GM21515 (cell line): ENCODE measurements around the gene STX19.
A peak's percentile ranks its signal among the peaks of the same experiment; 100 is the strongest.
"Not testable (repeated sequence)": the region's sequence is repeated elsewhere in the genome, so short reads cannot be mapped to it uniquely, and the experiment has no call there.

Source experiments
- ATAC-seq: cut with Tn5 transposase; IDR thresholded peaks from one replicate; pipeline ENCODE4 v1.9.1; 2021; ENCODE audit not compliant: unreplicated experiment

STX19 gene, protein sequence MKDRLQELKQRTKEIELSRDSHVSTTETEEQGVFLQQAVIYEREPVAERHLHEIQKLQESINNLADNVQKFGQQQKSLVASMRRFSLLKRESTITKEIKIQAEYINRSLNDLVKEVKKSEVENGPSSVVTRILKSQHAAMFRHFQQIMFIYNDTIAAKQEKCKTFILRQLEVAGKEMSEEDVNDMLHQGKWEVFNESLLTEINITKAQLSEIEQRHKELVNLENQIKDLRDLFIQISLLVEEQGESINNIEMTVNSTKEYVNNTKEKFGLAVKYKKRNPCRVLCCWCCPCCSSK

DNA sequence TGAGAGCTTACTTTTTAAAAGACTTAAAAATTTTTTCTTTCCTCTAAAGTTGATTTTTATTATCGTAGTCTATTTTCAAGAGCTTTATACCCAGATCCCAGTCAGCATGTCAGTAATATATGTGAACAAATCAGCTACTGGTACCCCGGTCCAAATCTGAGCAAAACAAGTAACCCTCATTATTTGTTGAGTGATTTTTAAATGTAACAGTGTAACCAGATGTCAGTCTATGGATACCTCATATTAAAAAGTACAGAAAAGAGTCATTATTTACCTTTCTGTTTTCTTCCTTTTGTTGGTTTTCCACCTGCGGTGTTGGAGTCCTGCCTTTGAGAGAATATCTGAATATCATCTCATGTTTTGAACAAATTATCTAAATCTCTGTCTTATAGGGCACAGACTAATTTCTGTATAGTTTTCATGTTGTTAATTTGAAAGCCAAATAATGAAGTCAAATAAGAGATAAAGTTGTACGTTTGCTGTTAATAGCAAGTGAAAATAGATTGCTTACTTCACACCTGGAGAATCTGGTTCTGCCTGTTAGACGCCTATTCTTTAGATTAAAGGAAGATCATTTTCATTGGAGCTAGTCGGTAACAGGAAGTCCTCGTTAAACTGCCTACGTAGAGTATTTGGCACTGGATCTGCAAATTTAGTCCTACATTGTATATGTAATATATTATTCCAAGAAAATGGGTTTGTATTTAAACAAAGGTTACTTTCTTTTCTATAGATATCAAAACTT is at the start of gene STX19:
Gene STX19, minus strand, starts transcription at position 505 of the 745 bp plus-strand sequence. CDS start 13,328 bp downstream, outside the sequence.
- ATAC-seq = no peak

DNA sequence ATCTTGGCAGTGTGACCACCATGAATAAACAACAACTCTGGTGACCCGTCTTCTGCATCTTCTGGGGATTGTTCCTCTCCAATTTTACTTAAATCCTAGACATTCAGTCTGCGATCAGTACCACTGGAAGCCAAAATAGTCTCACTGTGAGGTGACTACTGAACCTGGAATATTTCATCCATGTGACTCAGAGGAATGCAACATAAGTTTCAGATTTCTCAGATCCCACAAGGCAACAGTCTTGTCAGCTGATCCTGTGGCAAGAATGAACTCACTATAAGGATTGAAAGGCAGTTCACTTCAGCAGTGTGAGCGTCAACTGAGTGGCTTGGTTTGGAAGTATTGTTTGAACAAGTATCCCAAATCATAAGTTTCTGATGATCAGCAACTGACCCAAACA is 47.7 kb upstream of the STX19 start:
- ATAC-seq = no peak

DNA sequence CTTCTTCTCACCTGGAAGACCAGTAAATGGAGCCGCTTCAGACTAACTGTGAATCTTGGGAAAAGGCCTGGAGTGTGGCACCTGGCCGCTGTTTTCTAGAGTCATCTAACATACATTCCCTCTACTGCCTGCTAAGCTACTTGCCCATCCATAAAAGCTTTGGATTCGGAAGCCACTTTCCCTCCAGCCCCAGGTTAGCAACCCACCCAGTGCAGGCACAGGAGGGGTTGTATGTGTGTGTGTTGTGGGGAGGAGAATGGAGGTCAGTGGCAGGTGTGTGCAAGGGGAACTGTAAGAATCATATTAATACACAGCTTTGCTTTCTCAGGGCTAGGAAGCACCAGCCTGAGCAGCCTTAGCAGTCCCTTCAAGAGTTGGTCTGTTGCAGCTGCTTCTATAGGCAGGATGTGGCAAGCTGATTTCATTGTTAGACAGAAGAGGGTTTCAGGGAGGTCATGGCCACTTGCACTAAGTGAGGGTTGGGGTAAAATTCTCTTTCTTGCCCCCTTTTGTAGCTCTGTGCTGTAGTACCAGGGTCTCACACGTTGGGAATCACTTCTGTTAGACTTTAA is 43.4 kb upstream of the STX19 start:
- ATAC-seq = peak; percentile 80

DNA sequence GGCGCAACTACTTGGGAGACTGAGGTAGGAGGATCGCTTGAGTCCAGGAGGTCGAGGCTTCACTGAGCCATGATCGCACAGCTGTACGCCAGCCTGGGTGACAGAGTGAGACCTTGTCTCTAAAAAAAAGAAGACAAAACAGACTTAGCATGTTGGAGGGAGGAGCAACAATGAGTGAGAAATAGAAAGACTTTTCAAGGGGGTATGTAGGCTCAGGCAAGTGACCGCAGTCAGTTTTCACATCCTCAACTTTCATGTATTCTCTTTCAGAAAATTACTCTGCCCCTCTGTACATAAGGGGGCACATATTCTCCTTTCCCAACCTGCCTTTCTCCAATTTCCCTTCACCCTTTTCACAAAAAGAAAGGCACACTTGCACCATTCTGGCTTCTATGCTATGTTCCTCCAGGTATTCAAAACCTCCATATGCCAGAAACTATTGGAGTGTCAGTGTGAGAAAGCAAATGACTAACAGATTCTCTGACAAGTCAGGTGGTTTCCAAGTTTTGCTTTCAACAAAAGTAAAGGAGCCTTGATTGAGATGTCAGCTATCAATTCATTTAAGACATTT is 42.0 kb upstream of the STX19 start:
- ATAC-seq = peak; percentile 66

DNA sequence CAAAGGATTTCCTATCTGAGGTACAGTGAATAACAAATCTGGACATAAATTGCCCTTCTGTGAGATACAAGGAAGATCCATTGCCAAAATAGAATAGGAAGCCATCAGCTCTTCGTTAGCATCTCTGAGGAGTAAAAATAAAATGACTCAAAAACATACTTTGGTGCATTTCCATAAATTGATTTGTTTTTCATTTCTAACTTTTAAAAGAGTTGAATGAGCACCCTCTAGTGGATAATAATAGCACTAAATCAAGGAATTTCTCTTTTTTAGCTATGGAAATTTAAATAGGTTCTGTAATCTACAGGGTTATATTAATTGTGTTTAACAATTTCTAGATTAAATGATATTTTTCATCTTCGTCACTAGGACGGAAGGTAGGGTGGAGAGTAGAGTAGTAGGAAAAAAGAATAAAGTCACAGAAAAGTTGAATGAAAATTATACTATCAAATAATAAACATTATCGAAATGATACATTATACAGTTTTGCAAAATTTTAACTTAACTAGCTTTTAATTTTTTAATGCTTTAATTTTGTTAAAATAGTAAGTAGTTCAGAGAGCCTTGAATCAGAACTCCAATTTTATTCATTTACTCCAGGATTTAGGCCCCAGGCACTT is 40.9 kb upstream of the STX19 start:
- no peak for ATAC-seq

DNA sequence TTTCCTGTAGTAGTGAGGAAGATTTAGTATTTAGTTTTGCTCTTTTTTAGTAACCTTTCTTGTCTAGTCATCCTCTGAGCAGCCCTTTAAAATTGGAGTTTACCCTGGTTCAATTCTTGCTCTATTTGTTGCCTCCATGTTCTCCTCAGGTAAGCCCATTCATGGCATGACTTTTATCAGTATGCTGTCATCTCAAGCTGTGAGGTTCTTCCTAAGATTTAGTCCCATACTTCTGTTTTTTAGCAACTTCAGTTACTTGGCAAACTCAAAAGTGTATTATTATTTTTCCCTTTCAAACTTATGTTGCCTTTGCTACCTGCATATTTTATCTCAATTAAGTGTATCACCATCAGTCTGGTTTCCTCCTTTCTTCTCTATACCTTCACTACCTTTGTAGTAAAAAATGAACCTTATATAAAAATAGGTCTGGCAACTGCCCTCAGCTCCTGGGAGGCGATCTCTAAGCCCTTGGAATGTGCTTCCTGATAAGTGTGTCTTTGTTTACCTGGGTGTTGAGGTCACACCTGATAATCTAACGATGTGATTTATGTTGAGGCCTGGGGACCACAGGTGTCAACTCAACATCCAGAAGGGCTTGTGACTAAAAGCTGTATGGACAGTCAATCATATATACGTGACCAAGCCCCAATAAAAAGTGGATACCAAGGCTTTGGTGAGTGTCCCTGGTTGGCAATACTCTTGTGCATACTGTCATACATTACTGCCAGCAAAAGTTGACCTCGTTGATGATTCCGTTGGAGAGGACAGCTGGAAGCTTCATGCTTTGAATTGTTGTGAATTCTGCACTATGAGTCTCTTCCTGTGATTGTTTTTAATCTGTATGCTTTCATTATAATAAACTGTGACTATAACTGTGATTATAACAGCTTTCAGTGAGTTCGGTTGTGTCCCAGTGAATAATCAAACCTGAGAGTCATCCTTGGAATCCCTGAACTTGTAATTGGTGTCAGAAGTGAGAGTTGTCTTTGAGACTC is 38.4 kb upstream of the STX19 start:
- ATAC-seq = no peak

DNA sequence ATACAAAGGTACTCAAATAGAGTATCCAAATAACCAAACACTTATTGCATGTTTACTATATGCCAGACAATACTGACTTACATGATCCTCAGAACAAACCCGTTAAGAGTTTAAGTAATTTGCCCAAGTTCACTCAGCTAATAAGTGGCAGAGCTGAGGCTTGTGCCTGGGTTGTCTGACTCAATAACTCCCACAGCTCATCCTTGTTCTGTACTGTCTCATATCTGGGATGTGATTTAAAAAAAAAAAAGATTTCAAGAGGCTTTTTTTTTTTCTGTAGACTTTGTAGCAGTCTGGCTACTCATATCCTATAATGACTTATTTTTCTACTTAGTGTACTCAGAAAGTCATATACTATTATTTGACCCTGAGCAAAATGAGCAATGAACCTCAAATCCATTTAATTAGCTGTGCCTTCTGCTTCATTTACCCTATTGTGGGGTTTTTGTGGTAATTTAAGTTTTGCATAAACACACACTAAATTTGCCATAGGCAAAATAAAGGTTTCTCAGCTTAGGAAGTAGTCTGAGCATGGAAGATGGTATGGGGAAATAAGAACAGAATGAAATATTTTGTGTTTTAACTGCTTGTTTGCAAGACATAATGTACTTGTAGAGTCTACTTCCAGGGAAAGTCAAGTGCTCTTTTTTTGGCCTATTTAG is 37.6 kb upstream of the STX19 start:
- ATAC-seq = no peak

DNA sequence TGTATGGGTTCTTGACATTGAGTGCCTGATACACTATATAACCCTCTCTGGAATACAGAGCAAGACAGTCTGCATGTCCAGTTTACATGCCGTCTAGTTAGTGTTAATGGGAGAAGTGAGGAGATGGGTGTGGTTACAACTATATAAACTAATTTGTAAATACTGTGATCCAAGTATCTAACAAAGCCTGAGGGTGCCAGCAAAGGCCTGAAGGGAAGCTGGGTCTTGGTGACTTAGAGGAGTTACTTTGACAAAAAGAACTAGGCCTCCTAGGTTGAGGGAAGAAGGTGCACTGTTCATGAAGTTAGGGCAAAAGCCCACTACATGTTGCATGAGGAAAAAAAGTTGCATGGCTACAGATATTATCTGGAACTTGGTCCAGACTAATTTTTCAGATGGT is 36.7 kb upstream of the STX19 start:
- ATAC-seq = no peak

DNA sequence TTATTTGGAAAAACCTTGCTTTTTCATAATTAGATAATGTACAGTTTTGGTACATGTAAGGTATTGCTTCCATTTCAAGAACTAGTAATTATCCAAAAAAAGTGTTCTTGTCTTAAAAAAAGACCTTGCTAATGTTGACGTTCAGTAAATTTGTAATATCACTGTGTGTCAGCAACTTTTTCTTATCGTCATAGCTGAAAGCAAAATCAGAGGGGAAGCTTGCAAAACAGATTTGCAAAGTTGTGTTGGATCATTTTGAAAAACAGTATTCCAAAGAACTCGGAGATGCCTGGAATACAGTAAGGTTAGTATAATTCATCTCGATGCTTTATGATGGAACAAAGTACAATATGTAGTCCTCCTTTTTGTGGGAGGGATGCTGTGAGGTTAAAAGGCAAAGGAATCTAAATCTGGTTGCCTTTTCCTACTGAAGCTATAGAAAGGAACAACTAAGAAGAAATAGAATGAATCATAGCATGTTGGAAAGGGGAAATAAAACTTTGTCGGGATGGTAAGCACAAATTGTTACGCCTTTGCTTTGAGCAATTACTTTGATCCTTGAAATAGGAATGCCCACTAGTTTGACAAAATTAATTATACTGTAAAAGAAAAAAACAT is 36.0 kb upstream of the STX19 start:
- ATAC-seq = no peak

DNA sequence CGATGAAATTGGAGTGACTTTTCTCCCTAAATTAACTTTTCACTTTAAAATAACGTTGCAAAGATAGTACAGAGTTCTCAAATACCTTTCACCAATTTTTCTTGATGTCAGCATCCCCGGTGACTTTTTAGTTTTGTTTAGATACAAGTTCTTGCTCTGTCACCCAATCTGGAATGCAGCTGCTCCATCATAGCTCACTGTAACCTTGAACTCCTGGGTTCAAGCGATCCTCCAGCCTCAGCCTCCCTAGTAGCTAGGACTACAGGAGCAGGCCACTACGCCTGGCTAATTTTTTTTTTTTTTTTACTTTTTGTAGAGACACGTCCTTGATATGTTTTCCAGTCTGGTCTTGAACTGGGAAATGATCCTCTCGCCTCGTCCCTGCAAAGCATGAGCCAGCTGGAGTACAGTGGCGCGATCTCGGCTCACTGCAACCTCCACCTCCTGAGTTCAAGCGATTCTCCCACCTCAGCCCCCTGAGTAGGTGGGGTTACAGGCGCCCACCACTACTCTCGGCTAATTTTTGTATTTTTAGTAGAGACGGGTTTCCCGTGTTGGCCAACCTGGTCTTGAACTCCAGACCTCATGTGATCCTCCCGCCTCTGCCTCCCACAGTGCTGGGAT is 35.2 kb upstream of the STX19 start:
- ATAC-seq = no peak

DNA sequence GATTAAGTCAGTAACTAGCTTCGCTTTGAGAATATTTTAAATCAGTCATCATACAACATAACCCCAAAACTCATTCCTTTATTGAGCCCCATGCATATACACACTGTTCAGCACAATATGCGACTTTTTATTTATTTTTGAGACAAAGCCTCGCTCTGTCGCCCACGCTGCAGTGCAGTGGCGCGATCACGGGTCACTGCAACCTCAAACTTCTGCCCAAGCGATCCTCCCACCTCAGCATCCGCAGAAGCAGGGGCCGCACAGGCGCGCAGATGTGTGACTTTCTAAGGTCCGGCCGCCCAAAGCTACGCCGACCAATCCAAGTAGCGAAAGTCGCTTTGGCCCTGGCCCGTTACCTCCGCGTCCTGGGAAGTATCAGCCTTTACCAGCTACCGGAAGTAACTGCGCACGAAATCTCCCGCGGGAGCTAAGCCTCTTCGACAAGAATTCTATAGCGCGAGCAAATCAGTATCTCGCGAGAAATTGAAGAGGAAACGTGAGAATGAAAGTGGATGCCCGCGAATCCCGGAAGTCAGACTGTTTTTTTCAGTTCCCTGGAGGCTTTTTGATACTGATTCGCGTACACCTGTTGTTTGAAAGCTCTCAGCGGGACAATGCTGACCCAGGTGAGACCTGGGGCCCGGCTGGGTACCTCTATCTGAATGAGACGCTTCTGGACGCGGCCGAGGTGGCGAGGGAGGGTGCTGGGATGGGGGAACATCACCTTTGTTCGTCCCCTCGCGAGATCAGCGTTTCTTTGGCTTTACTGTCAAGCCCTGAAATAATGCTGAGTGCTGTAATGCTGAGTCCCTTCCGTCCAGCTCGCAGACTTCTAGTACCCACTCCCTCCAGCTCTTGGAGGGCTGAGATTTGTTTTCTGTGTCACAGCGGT is 34.4 kb upstream of the STX19 start, which contains the start of the genes DHFR2 and NSUN3:
Gene DHFR2, minus strand, starts transcription at position 404 of the 892 bp plus-strand sequence. CDS start 1,405 bp downstream, outside the sequence.
Gene NSUN3, plus strand, starts transcription at position 549 of the 892 bp plus-strand sequence. Its CDS starts 66 bp downstream, at position 615.
- ATAC-seq = peak; percentile 93

DNA sequence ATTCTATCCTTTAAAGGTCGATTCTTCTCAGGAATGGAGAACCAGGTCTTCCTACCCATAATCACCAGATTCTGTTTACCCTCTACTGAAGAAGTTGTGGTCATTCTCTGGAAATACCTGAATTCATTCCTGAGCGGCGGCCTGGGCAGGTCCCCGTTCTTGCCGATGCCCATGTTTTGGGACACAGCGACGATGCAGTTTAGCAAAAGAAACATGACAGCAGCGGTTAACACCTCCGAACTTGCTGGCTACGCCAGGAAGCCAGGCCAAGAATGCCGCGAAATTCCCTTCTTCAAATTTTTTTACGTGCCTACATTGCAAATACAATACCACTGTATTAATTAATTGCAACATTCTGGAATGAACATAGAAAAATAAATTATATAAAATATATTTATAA is 32.9 kb upstream of the STX19 start:
- no peak for ATAC-seq

DNA sequence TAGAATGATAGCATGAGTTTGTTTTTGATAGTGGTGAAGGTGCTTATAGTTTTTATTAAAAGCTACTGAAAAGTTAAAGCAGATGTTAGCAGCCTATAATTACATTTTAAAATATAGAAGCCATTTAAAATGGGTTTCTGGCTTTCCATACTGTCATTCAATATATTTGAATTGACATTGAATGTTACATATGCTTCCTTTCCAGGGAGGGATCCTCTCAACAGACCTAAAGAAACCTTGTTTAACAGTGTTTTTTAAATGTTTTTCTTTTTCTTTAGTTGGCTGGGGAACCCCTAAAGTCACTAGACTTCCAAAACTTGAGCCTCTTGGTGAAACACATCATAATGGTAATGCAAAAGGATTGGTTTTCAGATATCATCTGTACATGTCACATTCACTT is 22.1 kb upstream of the STX19 start:
- no peak for ATAC-seq

DNA sequence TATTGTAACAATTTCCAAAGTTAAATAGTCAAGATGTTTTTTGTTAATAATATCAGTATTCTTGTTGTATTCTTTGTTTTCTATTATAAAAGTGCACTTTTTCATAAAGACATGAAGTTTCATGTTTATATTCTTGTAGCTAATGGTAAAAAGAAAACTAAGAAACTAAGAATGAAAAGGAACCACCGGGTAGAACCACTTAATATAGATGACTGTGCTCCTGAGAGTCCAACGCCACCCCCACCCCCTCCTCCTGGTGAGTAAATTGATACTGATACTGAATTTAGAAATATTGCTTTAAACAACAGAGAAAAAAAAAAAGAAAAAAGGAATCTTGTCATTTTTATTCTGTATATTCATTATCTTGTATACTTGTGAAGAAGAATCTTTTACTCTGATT is 20.9 kb upstream of the STX19 start:
- ATAC-seq = no peak

DNA sequence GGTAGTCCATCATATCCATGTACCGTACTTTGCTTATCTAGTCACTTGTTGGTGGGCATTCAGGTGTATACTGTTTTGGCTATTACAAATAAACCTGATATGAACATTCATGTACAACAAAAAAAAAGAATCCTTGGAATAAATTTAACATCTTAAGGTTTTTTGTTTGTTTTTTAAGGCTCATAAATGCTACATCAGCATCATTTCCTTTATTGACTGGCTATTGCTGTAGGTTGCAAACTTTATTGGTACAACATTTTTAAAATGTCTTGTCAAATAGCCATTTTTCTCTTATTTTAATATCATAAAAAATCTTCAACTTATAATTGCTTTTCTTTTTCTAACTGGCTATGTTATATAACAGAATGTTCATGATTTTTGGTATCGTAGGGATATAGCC is 18.1 kb upstream of the STX19 start:
- ATAC-seq = no peak

DNA sequence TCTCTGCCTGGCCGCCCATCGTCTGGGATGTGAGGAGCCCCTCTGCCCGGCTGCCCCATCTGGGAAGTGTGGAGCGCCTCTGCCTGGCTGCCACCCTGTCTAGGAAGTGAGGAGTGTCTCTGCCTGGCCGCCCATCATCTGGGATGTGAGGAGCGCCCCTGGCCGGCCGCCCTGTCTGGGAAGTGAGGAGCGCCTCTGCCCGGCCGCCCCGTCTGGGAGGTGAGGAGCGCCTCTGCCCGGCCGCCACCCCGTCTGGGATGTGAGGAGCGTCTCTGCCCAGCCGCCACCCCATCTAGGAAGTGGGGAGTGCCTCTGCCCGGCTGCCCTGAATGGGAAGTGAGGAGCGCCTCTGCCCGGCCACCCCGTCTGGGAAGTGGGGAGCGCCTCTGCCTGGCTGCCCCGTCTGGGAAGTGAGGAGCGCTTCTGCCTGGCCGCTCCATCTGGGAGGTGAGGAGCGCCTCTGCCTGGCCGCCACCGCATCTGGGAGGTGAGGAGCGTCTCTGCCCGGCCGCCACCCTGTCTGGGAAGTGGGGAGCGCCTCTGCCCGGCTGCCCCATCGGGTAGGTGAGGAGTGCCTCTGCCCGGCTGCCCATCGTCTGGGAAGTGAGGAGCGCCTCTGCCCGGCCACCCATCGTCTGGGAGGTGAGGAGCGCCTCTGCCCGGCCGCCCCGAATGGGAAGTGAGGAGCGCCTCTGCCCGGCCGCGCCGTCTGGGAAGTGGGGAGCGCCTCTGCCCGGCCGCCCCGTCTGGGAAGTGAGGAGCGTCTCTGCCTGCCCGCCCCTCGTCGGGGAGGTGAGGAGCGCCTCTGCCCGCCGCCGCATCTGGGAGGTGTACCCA is 15.9 kb upstream of the STX19 start:
- not testable (repeated sequence) for ATAC-seq

DNA sequence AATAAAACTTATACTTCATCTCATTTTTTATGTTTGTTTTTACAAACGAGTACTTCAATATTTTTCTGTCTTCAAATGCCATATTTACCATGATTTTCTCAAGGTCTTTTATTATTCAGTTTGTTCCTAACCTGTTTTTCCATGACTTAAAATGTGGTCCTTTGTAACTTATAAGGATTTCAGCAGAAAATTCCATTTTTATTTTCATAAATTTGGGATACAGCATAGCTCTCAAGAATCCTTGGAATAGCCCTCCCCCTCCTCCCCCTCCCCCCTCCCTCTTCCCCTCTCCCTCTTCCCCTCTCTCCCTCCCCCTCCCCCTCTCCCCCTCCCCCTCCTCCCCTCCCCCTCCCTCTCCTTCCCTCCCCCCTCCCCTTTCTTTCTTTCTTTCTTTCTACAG is 14.9 kb upstream of the STX19 start:
- no peak for ATAC-seq
